ENCODE results near the gene TRPV4.

Gene TRPV4

GRCh38 chr12:109764776-109765445, 68.3 kb downstream of the TRPV4 start:
- in situ Hi-C loops (cut with MboI; ENCODE audit: low sequenced_read_pairs), result no loop called here

- in situ Hi-C loops (cut with MboI; ENCODE audit: low sequenced_read_pairs), result no loop called here
These were observed 69.1 kb downstream of the TRPV4 start for GRCh38 chr12:109764123-109764522.

- in situ Hi-C loops (cut with MboI; ENCODE audit: low sequenced_read_pairs), result no loop called here
These were observed 69.9 kb downstream of the TRPV4 start for GRCh38 chr12:109763201-109763841.

- in situ Hi-C loops (cut with MboI; ENCODE audit: low sequenced_read_pairs), result no loop called here
These were observed 70.5 kb downstream of the TRPV4 start for GRCh38 chr12:109762673-109763191.

- in situ Hi-C loops (cut with MboI; ENCODE audit: low sequenced_read_pairs), result no loop called here
These were observed 71.0 kb downstream of the TRPV4 start for GRCh38 chr12:109762071-109762672.

- in situ Hi-C loops (cut with MboI; ENCODE audit: low sequenced_read_pairs), result no loop called here
These were observed 72.0 kb downstream of the TRPV4 start for GRCh38 chr12:109760930-109761921.

GRCh38 chr12:109760031-109760929, 72.9 kb downstream of the TRPV4 start:
- in situ Hi-C loops (cut with MboI; ENCODE audit: low sequenced_read_pairs), result no loop called here

- in situ Hi-C loops (cut with MboI; ENCODE audit: low sequenced_read_pairs), result no loop called here
These were observed 73.6 kb downstream of the TRPV4 start for GRCh38 chr12:109759595-109759994.

GRCh38 chr12:109758426-109759420, 74.5 kb downstream of the TRPV4 start:
- in situ Hi-C loops (cut with MboI; ENCODE audit: low sequenced_read_pairs), result no loop called here

- in situ Hi-C loops (cut with MboI; ENCODE audit: low sequenced_read_pairs), result no loop called here
These were observed 75.4 kb downstream of the TRPV4 start for GRCh38 chr12:109757671-109758265.

- in situ Hi-C loops (cut with MboI; ENCODE audit: low sequenced_read_pairs), result no loop called here
These were observed 76.7 kb downstream of the TRPV4 start for GRCh38 chr12:109756457-109756856.

GRCh38 chr12:109753959-109754358, 79.2 kb downstream of the TRPV4 start:
- in situ Hi-C loops (cut with MboI; ENCODE audit: low sequenced_read_pairs), result no loop called here

- in situ Hi-C loops (cut with MboI; ENCODE audit: low sequenced_read_pairs), result no loop called here
These were observed 80.2 kb downstream of the TRPV4 start for GRCh38 chr12:109753054-109753401.

- in situ Hi-C loops (cut with MboI; ENCODE audit: low sequenced_read_pairs), result no loop called here
These were observed 80.8 kb downstream of the TRPV4 start for GRCh38 chr12:109752117-109753053.

- in situ Hi-C loops (cut with MboI; ENCODE audit: low sequenced_read_pairs), result no loop called here
These were observed 87.9 kb downstream of the TRPV4 start for GRCh38 chr12:109744986-109745942.

GRCh38 chr12:109744026-109744425, 89.2 kb downstream of the TRPV4 start:
- in situ Hi-C loops (cut with MboI; ENCODE audit: low sequenced_read_pairs), result no loop called here

Measured in HL-60/S4 treated with phorbol 12-myristate 13-acetate at 8.2 ng/mL for 4 days and 3 days (cell line).